ENCODE data around the gene SINHCAF. TPM values are rescaled to one million over a fixed set of nuclear protein-coding genes. Genes with fewer than 3 reads are reported as not detected.

SINHCAF gene
- total and polyA plus RNA-seq, 2 experiments from 2014 or later, result 66.2 to 122 TPM

- Histone ChIP-seq H3K4me3 (peak overlapping the region; percentile 67), H4K20me1 (ENCODE audit: insufficient read depth, poor library complexity, severe bottlenecking) (peaks cover 39% of the 10 kb centered on the region), H3K4me2 (peak overlapping the region; percentile 79), H3K36me3 (replicated peaks; ENCODE audit: insufficient read depth, low read depth) (no peaks in the 10 kb centered on the region), H3K79me2 (peaks cover 76% of the 10 kb centered on the region), H2AFZ (no peak overlapping the region), H3K9me2 (replicated peaks; ENCODE audit: insufficient read depth) (no peaks in the 10 kb centered on the region), H3K4me1 (ENCODE audit: insufficient read depth) (peaks cover 37% of the 10 kb centered on the region), H3K27me3 (no peaks in the 10 kb centered on the region), H3K9me3 (ENCODE audit: low read depth) (no peaks in the 10 kb centered on the region), H3K27ac (peak overlapping the region; percentile 99)
- peak; percentile 36 for DNase-seq (ENCODE audit: low spot score)
- no peak for TF ChIP-seq EZH2phosphoT487 (IDR thresholded peaks at IDR 0.05; ENCODE audit: low read depth, severe bottlenecking, unreplicated experiment)
- no peak for TF ChIP-seq EZH2 (IDR thresholded peaks at IDR 0.05; ENCODE audit: borderline replicate concordance)
- TF ChIP-seq CTCF (IDR thresholded peaks at IDR 0.05; ENCODE audit: poor library complexity), result no peak
- WGBS (ENCODE audit: low lambda C conversion rate, missing lambda C conversion rate), result 34% methylated on average over 5 of the region's 5 CpGs
These were observed 3.1 kb downstream of the SINHCAF start for GRCh38 chr12:31322801-31323207.

GRCh38 chr12:31321897-31322228 lies 4.1 kb downstream of the SINHCAF start:
- H3K4me1 ChIP-seq (ENCODE audit: insufficient read depth), result peaks cover 43% of the 10 kb centered on the region
- DNase-seq (ENCODE audit: low spot score), result peak; percentile 22
- no peak overlapping the region for H2AFZ ChIP-seq
- H3K27ac ChIP-seq, result peak overlapping the region; percentile 99
- TF ChIP-seq EZH2phosphoT487 (IDR thresholded peaks at IDR 0.05; ENCODE audit: low read depth, severe bottlenecking, unreplicated experiment) (no peak), EZH2 (IDR thresholded peaks at IDR 0.05; ENCODE audit: borderline replicate concordance) (no peak), CTCF (IDR thresholded peaks at IDR 0.05; ENCODE audit: poor library complexity) (no peak)
- peaks cover 86% of the 10 kb centered on the region for H3K79me2 ChIP-seq
- H3K4me3 ChIP-seq, result peak overlapping the region; percentile 67
- H4K20me1 ChIP-seq (ENCODE audit: insufficient read depth, poor library complexity, severe bottlenecking), result peaks cover 39% of the 10 kb centered on the region
- H3K9me3 ChIP-seq (ENCODE audit: low read depth), result no peaks in the 10 kb centered on the region
- H3K27me3 ChIP-seq, result no peaks in the 10 kb centered on the region
- H3K4me2 ChIP-seq, result peak overlapping the region; percentile 79
- no peaks in the 10 kb centered on the region for H3K36me3 ChIP-seq (replicated peaks; ENCODE audit: insufficient read depth, low read depth)
- 88% methylated on average over 1 of the region's 1 CpG for WGBS (ENCODE audit: low lambda C conversion rate, missing lambda C conversion rate)
- no peaks in the 10 kb centered on the region for H3K9me2 ChIP-seq (replicated peaks; ENCODE audit: insufficient read depth)

GRCh38 chr12:31321186-31321896 lies 4.6 kb downstream of the SINHCAF start:
- WGBS (ENCODE audit: low lambda C conversion rate, missing lambda C conversion rate), result 57% methylated on average over 4 of the region's 4 CpGs
- Histone ChIP-seq H3K4me1 (ENCODE audit: insufficient read depth) (peaks cover 45% of the 10 kb centered on the region), H3K36me3 (replicated peaks; ENCODE audit: insufficient read depth, low read depth) (no peaks in the 10 kb centered on the region), H3K9me2 (replicated peaks; ENCODE audit: insufficient read depth) (no peaks in the 10 kb centered on the region), H3K27ac (peak overlapping the region; percentile 15), H3K4me3 (no peak overlapping the region), H3K27me3 (no peaks in the 10 kb centered on the region), H3K9me3 (ENCODE audit: low read depth) (no peaks in the 10 kb centered on the region), H4K20me1 (ENCODE audit: insufficient read depth, poor library complexity, severe bottlenecking) (peaks cover 39% of the 10 kb centered on the region), H2AFZ (no peak overlapping the region), H3K79me2 (peaks cover 91% of the 10 kb centered on the region), H3K4me2 (peak overlapping the region; percentile 79)
- TF ChIP-seq EZH2phosphoT487 (IDR thresholded peaks at IDR 0.05; ENCODE audit: low read depth, severe bottlenecking, unreplicated experiment), result no peak
- TF ChIP-seq CTCF (IDR thresholded peaks at IDR 0.05; ENCODE audit: poor library complexity), result no peak
- no peak for TF ChIP-seq EZH2 (IDR thresholded peaks at IDR 0.05; ENCODE audit: borderline replicate concordance)
- no peak for DNase-seq (ENCODE audit: low spot score)
